KMS-11 (cell line): ENCODE results near the gene CELF2.

ENCODE experiments used
- H2AFZ ChIP-seq: fragments of 200-600 bp; sonication (generic); 2 replicates; pipeline ENCODE4 v1.6.1; 2016; ENCODE audit warnings: antibody characterized with exemption, mixed run types, low read depth
- H3K27ac ChIP-seq: fragments of 200-600 bp; sonication (generic); 2 replicates; pipeline ENCODE4 v1.6.1; 2016; ENCODE audit warnings: mild to moderate bottlenecking, mixed run types
- H3K27me3 ChIP-seq: fragments of 200-600 bp; sonication (generic); 2 replicates; pipeline ENCODE4 v1.6.1; 2017; ENCODE audit warnings: mild to moderate bottlenecking, low read depth, mixed run types, moderate library complexity; ENCODE audit not compliant: insufficient read depth
- H3K36me3 ChIP-seq: fragments of 200-600 bp; sonication (generic); 2 replicates; pipeline ENCODE4 v1.6.1; 2017; ENCODE audit warnings: mild to moderate bottlenecking, mixed run types; ENCODE audit not compliant: insufficient read depth
- H3K4me1 ChIP-seq: fragments of 200-600 bp; sonication (generic); 2 replicates; pipeline ENCODE4 v1.6.1; 2016; ENCODE audit warnings: mild to moderate bottlenecking, low read depth, mixed run types; ENCODE audit not compliant: poor library complexity, severe bottlenecking
- H3K4me2 ChIP-seq: fragments of 200-600 bp; sonication (generic); 2 replicates; pipeline ENCODE4 v1.7.0; 2016; ENCODE audit warnings: mild to moderate bottlenecking, mixed run types
- H3K4me3 ChIP-seq: fragments of 200-600 bp; sonication (generic); IDR thresholded peaks from 2 replicates; pipeline ENCODE4 v1.6.1; 2017; ENCODE audit warnings: low read depth, low read length, mixed read lengths; ENCODE audit not compliant: insufficient read depth
- H3K79me2 ChIP-seq: fragments of 200-600 bp; sonication (generic); 2 replicates; pipeline ENCODE4 v1.6.1; 2016; ENCODE audit warnings: low read depth, mixed run types; ENCODE audit not compliant: insufficient read depth
- H3K9ac ChIP-seq: fragments of 200-600 bp; sonication (generic); 2 replicates; pipeline ENCODE4 v1.6.1; 2016; ENCODE audit warnings: mild to moderate bottlenecking, mixed run types
- H4K20me1 ChIP-seq: fragments of 200-600 bp; sonication (generic); 2 replicates; pipeline ENCODE4 v1.6.1; 2016; ENCODE audit warnings: mild to moderate bottlenecking, mixed run types; ENCODE audit not compliant: insufficient read depth
- CTCF ChIP-seq: fragments of 200-600 bp; sonication (generic); conservative IDR thresholded peaks from 2 replicates; pipeline ENCODE4 v1.6.1; 2017; ENCODE audit warnings: low read depth, mild to moderate bottlenecking, antibody characterized with exemption, low read length, moderate library complexity, mixed read lengths

Gene CELF2

GRCh38 chr10:11176746-11177145 is 159.1 kb downstream of the CELF2 start:
- no peaks in the 10 kb centered on the region for H4K20me1 ChIP-seq
- peaks cover 39% of the 10 kb centered on the region for H3K4me1 ChIP-seq
- peak overlapping the region; percentile 88 for H3K27ac ChIP-seq
- no peak overlapping the region for H3K9ac ChIP-seq
- H3K4me2 ChIP-seq = peak overlapping the region; percentile 35; the same call in 1 of the 2 replicates
- H2AFZ ChIP-seq = no peak overlapping the region
- no peak overlapping the region for H3K4me3 ChIP-seq
- peaks cover 77% of the 10 kb centered on the region; the same call in 1 of the 2 replicates for H3K79me2 ChIP-seq
- H3K36me3 ChIP-seq = no peaks in the 10 kb centered on the region
- no peaks in the 10 kb centered on the region for H3K27me3 ChIP-seq
- no peak for TF ChIP-seq CTCF

- H4K20me1 ChIP-seq = no peaks in the 10 kb centered on the region
- H3K4me2 ChIP-seq = peak overlapping the region; percentile 35
- H3K79me2 ChIP-seq = peaks cover 75% of the 10 kb centered on the region; the same call in 1 of the 2 replicates
- H3K27ac ChIP-seq = peak overlapping the region; percentile 88
- peaks cover 39% of the 10 kb centered on the region for H3K4me1 ChIP-seq
- no peak overlapping the region for H2AFZ ChIP-seq
- no peak overlapping the region for H3K4me3 ChIP-seq
- no peaks in the 10 kb centered on the region; the same call in 1 of the 2 replicates for H3K36me3 ChIP-seq
- peak overlapping the region; percentile 56 for H3K9ac ChIP-seq
- no peak for TF ChIP-seq CTCF
- no peaks in the 10 kb centered on the region for H3K27me3 ChIP-seq
These were observed 159.7 kb downstream of the CELF2 start for GRCh38 chr10:11177381-11177780.

- Histone ChIP-seq H3K4me2 (peak overlapping the region; percentile 35), H3K27ac (peak overlapping the region; percentile 88), H3K4me1 (peaks cover 44% of the 10 kb centered on the region), H3K4me3 (no peak overlapping the region), H3K79me2 (peaks cover 74% of the 10 kb centered on the region; the same call in 1 of the 2 replicates), H3K36me3 (no peaks in the 10 kb centered on the region; the same call in 1 of the 2 replicates), H3K27me3 (no peaks in the 10 kb centered on the region), H2AFZ (no peak overlapping the region), H4K20me1 (no peaks in the 10 kb centered on the region), H3K9ac (peak overlapping the region; percentile 56)
- no peak for TF ChIP-seq CTCF
These were observed 160.3 kb downstream of the CELF2 start for GRCh38 chr10:11177926-11178471.

- Histone ChIP-seq H3K36me3 (no peaks in the 10 kb centered on the region; the same call in 1 of the 2 replicates), H4K20me1 (no peaks in the 10 kb centered on the region), H3K9ac (peak overlapping the region; percentile 56), H3K4me2 (peak overlapping the region; percentile 35), H3K4me1 (peaks cover 46% of the 10 kb centered on the region), H2AFZ (no peak overlapping the region), H3K4me3 (no peak overlapping the region), H3K27me3 (no peaks in the 10 kb centered on the region), H3K79me2 (peaks cover 69% of the 10 kb centered on the region; the same call in 1 of the 2 replicates), H3K27ac (peak overlapping the region; percentile 88)
- no peak for TF ChIP-seq CTCF
These were observed 161.2 kb downstream of the CELF2 start for GRCh38 chr10:11178606-11179515.
